AG10803 (cell line): ENCODE results near the gene ITPR2.

Experiments
- DNase-seq: peaks from one replicate; pipeline ENCODE4 v3.0.0; 2010; ENCODE audit warnings: low read depth
- H3K4me3 ChIP-seq: 2 replicates; pipeline ENCODE4 v1.5.1; 2011; ENCODE audit warnings: mild to moderate bottlenecking, low read length, control low read depth
- CTCF ChIP-seq: conservative IDR thresholded peaks from 2 replicates; pipeline ENCODE4 v1.5.1; 2011; ENCODE audit warnings: mild to moderate bottlenecking, low read length, control low read depth, inconsistent platforms

Gene ITPR2

GRCh38 chr12:26727482-26728204 is 105.4 kb downstream of the ITPR2 start:
- H3K4me3 ChIP-seq, result no peak overlapping the region
- DNase-seq, result no peak
- TF ChIP-seq CTCF, result no peak

GRCh38 chr12:26726956-26727355 is 106.0 kb downstream of the ITPR2 start:
- no peak for DNase-seq
- no peak for TF ChIP-seq CTCF

GRCh38 chr12:26725276-26725916 is 107.6 kb downstream of the ITPR2 start:
- DNase-seq, result no peak
- no peak overlapping the region for H3K4me3 ChIP-seq
- TF ChIP-seq CTCF, result no peak

More at GRCh38 chr12:26726956-26727355, 106.0 kb downstream of the ITPR2 start:
- H3K4me3 ChIP-seq, result no peak overlapping the region

GRCh38 chr12:26724309-26724702 is 108.7 kb downstream of the ITPR2 start:
- H3K4me3 ChIP-seq, result no peak overlapping the region
- TF ChIP-seq CTCF, result no peak
- DNase-seq, result no peak

GRCh38 chr12:26723379-26724308 is 109.3 kb downstream of the ITPR2 start:
- no peak overlapping the region for H3K4me3 ChIP-seq
- no peak for TF ChIP-seq CTCF
- peak; percentile 58 for DNase-seq

GRCh38 chr12:26721800-26722199 is 111.2 kb downstream of the ITPR2 start:
- no peak for DNase-seq
- no peak overlapping the region for H3K4me3 ChIP-seq
- TF ChIP-seq CTCF, result no peak
